ENCODE measurements around the gene CFAP251. TPM values are rescaled to one million over a fixed set of nuclear protein-coding genes. Genes with fewer than 3 reads are reported as not detected.
"Not testable (repeated sequence)": the region's sequence is repeated elsewhere in the genome, so short reads cannot be mapped to it uniquely, and the experiment has no call there.

CFAP251 gene
- total RNA-seq, 4 donors from 2014 or later: 0.34 to 2.9 (median 2.2) TPM

GRCh38 chr12:121888083-121888477 is 30.3 kb upstream of the CFAP251 start:
- peak overlapping the region; percentile 75 to 89 (median 82) for H3K4me3 ChIP-seq
- peaks cover 0 to 10% (median 0%) of the 10 kb centered on the region in 4 donors for H3K27me3 ChIP-seq
- no peak for DNase-seq
- H3K4me1 ChIP-seq: peaks cover 8 to 40% (median 19%) of the 10 kb centered on the region in 3 donors
- TF ChIP-seq, protein P1, sequence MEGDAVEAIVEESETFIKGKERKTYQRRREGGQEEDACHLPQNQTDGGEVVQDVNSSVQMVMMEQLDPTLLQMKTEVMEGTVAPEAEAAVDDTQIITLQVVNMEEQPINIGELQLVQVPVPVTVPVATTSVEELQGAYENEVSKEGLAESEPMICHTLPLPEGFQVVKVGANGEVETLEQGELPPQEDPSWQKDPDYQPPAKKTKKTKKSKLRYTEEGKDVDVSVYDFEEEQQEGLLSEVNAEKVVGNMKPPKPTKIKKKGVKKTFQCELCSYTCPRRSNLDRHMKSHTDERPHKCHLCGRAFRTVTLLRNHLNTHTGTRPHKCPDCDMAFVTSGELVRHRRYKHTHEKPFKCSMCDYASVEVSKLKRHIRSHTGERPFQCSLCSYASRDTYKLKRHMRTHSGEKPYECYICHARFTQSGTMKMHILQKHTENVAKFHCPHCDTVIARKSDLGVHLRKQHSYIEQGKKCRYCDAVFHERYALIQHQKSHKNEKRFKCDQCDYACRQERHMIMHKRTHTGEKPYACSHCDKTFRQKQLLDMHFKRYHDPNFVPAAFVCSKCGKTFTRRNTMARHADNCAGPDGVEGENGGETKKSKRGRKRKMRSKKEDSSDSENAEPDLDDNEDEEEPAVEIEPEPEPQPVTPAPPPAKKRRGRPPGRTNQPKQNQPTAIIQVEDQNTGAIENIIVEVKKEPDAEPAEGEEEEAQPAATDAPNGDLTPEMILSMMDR (IDR thresholded peaks at IDR 0.05): no peak
- no peak for TF ChIP-seq POLR2A (IDR thresholded peaks at IDR 0.05)
- no peaks in the 10 kb centered on the region for H3K9me3 ChIP-seq
- peaks cover 0 to 21% (median 0%) of the 10 kb centered on the region in 3 donors for H3K36me3 ChIP-seq
- 45 to 51% methylated on average over 6 of the region's 6 CpGs for whole genome bisulfite sequencing, 2 donors
- intact Hi-C loops (cut with DNase I): loop anchor here (10.0 kb wide), 1 partner anchor 73 kb away; no protein-coding TSS in a partner anchor
- H3K27ac ChIP-seq: peak overlapping the region; percentile 95 to 98 (median 98)

- TF ChIP-seq, protein P1 (IDR thresholded peaks at IDR 0.05): peak; percentile 16 to 75 (median 54)
- TF ChIP-seq POLR2A (IDR thresholded peaks at IDR 0.05): peak in 3 of 4 donors; percentile 39 to 83 (median 72)
- peak; percentile 82 for DNase-seq
- intact Hi-C loops (cut with DNase I): loop anchor here (10.0 kb wide), 1 partner anchor 74 kb away; no protein-coding TSS in a partner anchor
- H3K9me3 ChIP-seq: no peaks in the 10 kb centered on the region
- peaks cover 0 to 21% (median 0%) of the 10 kb centered on the region in 3 donors for H3K36me3 ChIP-seq
- H3K4me1 ChIP-seq: peaks cover 12 to 46% (median 24%) of the 10 kb centered on the region in 3 donors
- peak within 1 kb of the TSS; percentile 95 to 98 (median 98) for H3K27ac ChIP-seq
- H3K4me3 ChIP-seq: peak within 1 kb of the TSS; percentile 75 to 89 (median 82)
- peaks cover 0 to 10% (median 0%) of the 10 kb centered on the region in 4 donors for H3K27me3 ChIP-seq
- WGBS, 2 donors: 0 to 2% methylated on average over 16 to 17 of the region's 67 CpGs
Observed at GRCh38 chr12:121888478-121889273, 29.7 kb upstream of the CFAP251 start, which contains the start of gene PSMD9. PSMD9 (plus strand) TSS chr12:121888790; CDS start chr12:121888857, 67 bp downstream.

- Histone ChIP-seq H3K27ac (peak overlapping the region; percentile 95 to 98 (median 98)), H3K36me3 (peaks cover 0 to 22% (median 0%) of the 10 kb centered on the region in 3 donors), H3K9me3 (no peaks in the 10 kb centered on the region), H3K27me3 (peaks cover 0 to 7% (median 0%) of the 10 kb centered on the region in 4 donors), H3K4me3 (peak overlapping the region; percentile 75 to 89 (median 82)), H3K4me1 (peaks cover 18 to 52% (median 28%) of the 10 kb centered on the region in 3 donors)
- intact Hi-C loops (cut with DNase I): loop anchor here (10.0 kb wide), 1 partner anchor 74 kb away; no protein-coding TSS in a partner anchor
- 0% methylated on average over 6 to 7 of the region's 7 CpGs for WGBS, 2 donors
- TF ChIP-seq POLR2A (IDR thresholded peaks at IDR 0.05): no peak
- TF ChIP-seq, protein P1 (IDR thresholded peaks at IDR 0.05): no peak
- DNase-seq: no peak
Observed at GRCh38 chr12:121889274-121889624, 29.1 kb upstream of the CFAP251 start.

GRCh38 chr12:121889661-121890060 is 28.7 kb upstream of the CFAP251 start:
- intact Hi-C loops (cut with DNase I): loop anchor here (10.0 kb wide), 1 partner anchor 75 kb away; no protein-coding TSS in a partner anchor
- peak overlapping the region; percentile 95 to 98 (median 98) for H3K27ac ChIP-seq

DNA sequence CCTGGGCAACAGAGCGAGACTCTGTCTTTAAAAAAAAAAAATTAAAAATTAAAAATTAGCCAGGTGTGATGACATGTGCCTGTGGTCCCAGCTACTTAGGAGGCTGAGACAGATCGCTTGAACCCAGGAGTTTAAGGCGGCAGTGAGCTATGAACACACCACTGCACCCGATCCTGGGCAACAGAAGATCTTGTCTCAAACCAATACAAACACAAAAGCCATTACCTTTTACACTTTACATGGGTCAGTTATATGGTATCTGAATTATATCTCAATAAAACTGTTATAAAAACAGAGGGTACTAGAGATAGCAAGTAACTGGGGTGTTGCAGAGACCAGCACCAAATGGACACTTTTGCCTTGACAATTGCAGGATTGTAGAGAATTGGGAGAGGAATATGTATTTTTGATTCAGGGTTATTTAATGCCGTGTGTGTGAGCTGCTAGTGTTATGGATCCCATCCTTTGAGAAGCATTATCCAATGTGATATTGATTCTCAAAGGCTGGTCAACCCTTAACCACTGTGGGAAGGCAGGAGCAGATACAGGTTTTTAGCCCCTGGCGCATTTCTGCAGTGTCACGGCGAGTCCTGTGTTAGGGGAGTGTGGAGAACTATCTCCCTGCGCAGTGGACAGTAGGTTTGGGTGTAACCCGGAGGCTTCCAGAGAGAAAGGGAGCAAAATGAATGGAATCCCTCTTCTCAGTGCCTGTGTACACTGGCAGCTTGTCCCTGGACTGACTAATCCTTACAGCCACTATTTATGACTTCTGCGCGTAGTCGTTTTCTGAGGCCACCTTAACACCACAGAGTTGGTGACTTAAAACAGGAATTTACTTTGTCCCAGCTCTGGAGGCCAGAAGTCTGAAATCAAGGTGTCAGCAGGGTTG is 25.5 kb upstream of the CFAP251 start:
- H3K27me3 ChIP-seq: no peaks in the 10 kb centered on the region
- intact Hi-C loops (cut with DNase I): no loop called here
- no peak for DNase-seq
- H3K36me3 ChIP-seq: peaks cover 0 to 59% (median 3%) of the 10 kb centered on the region in 3 donors
- TF ChIP-seq POLR2A (IDR thresholded peaks at IDR 0.05): no peak
- TF ChIP-seq, protein P1 (IDR thresholded peaks at IDR 0.05): no peak
- 88 to 89% methylated on average over 11 to 13 of the region's 13 CpGs for WGBS, 2 donors
- H3K4me3 ChIP-seq: no peak overlapping the region
- peak overlapping the region in 2 of 4 donors; percentile 72 to 77 for H3K27ac ChIP-seq
- H3K4me1 ChIP-seq: peaks cover 20 to 56% (median 33%) of the 10 kb centered on the region in 3 donors
- no peaks in the 10 kb centered on the region for H3K9me3 ChIP-seq

More at GRCh38 chr12:121889661-121890060, 28.7 kb upstream of the CFAP251 start:
- H3K4me1 ChIP-seq: peaks cover 20 to 56% (median 33%) of the 10 kb centered on the region in 3 donors
- H3K9me3 ChIP-seq, DNase-seq, H3K27me3 ChIP-seq: not testable (repeated sequence)
- peak overlapping the region; percentile 75 to 89 (median 82) for H3K4me3 ChIP-seq
- H3K36me3 ChIP-seq: peaks cover 0 to 26% (median 0%) of the 10 kb centered on the region in 3 donors
- WGBS, 2 donors: 13 to 36% methylated on average over 5 to 6 of the region's 6 CpGs

All from esophagus squamous epithelium (tissue), 5 donors.